IMR-90 (cell line): ENCODE measurements around the gene STX16. TPM values are rescaled to one million over a fixed set of nuclear protein-coding genes. Genes with fewer than 3 reads are reported as not detected.

Source experiments
- ATAC-seq: fragments of 200-7000 bp; cut with Tn5 transposase; 2 replicates; pipeline ENCODE4 v1.9.1; 2020; ENCODE audit warnings: low read depth, mild to moderate bottlenecking, moderate library complexity
- BruUV-seq: library from RNA; stranded (reverse); fragments of 400-500 nt; replicated peaks from 2 replicates; lab custom pipeline; 2021; lab: Mats Ljungman, UMichigan
- CTCF ChIA-PET: fragments of 300-600 bp; formaldehyde crosslinking; extraction: SDS; loops from one replicate; lab custom pipeline; 2021; ENCODE audit warnings: antibody characterized with exemption; lab: Yijun Ruan, JAX
- POLR2A ChIA-PET: fragments of 300-600 bp; sonication (Branson Sonifier 250); formaldehyde crosslinking; loops from one replicate; lab custom pipeline; 2022; ENCODE audit warnings: antibody characterized with exemption; ENCODE audit not compliant: unreplicated experiment; lab: Charles Lee
- DNase-seq: peaks from one replicate; pipeline ENCODE4 v3.0.0; 2013
- H2AFZ ChIP-seq: replicated peaks from 2 replicates; pipeline ENCODE3; 2013; ENCODE audit warnings: low read length, mild to moderate bottlenecking; ENCODE audit not compliant: poor library complexity
- H2AK5ac ChIP-seq: 2 replicates; pipeline ENCODE4 v1.6.1; 2013; ENCODE audit warnings: low read depth, low read length, inconsistent platforms
- H2AK9ac ChIP-seq: replicated peaks from 2 replicates; pipeline ENCODE3; 2013; ENCODE audit warnings: mild to moderate bottlenecking, low read depth, low read length, moderate library complexity; ENCODE audit not compliant: poor library complexity
- H2BK120ac ChIP-seq: 2 replicates; pipeline ENCODE4 v1.6.1; 2013; ENCODE audit warnings: low read depth, low read length, inconsistent platforms
- H2BK15ac ChIP-seq: 3 replicates; pipeline ENCODE4 v1.6.1; 2013; ENCODE audit warnings: low read depth, low read length, inconsistent platforms
- H2BK20ac ChIP-seq: 2 replicates; pipeline ENCODE4 v1.6.1; 2013; ENCODE audit warnings: low read depth, mild to moderate bottlenecking, inconsistent platforms, low read length, moderate library complexity
- H2BK5ac ChIP-seq: 2 replicates; pipeline ENCODE4 v1.6.1; 2013; ENCODE audit warnings: mild to moderate bottlenecking, low read depth, low read length, inconsistent platforms; ENCODE audit not compliant: poor library complexity, severe bottlenecking
- H3K14ac ChIP-seq: replicated peaks from 2 replicates; pipeline ENCODE4 v1.6.1; 2013; ENCODE audit warnings: low read depth, low read length, inconsistent platforms
- H3K18ac ChIP-seq: 2 replicates; pipeline ENCODE4 v1.6.1; 2013; ENCODE audit warnings: low read depth, low read length, control low read depth
- H3K23ac ChIP-seq: 2 replicates; pipeline ENCODE4 v1.6.1; 2013; ENCODE audit warnings: low read depth, low read length, inconsistent platforms
- H3K27ac ChIP-seq: 2 replicates; pipeline ENCODE4 v1.5.1; 2013; ENCODE audit warnings: mild to moderate bottlenecking, control low read depth, low read length; ENCODE audit not compliant: insufficient read depth
- H3K27me3 ChIP-seq: 2 replicates; pipeline ENCODE4 v1.6.1; 2013; ENCODE audit warnings: low read length; ENCODE audit not compliant: control insufficient read depth, insufficient read depth
- H3K36me3 ChIP-seq: 2 replicates; pipeline ENCODE4 v1.6.1; 2013; ENCODE audit warnings: low read length, mixed read lengths; ENCODE audit not compliant: control insufficient read depth, insufficient read depth
- H3K4ac ChIP-seq: 2 replicates; pipeline ENCODE4 v1.6.1; 2013; ENCODE audit warnings: low read depth, low read length, inconsistent platforms
- H3K4me1 ChIP-seq: 2 replicates; pipeline ENCODE4 v1.6.1; 2013; ENCODE audit warnings: low read length, mixed read lengths; ENCODE audit not compliant: control insufficient read depth, insufficient read depth
- H3K4me2 ChIP-seq: 2 replicates; pipeline ENCODE4 v1.6.1; 2013; ENCODE audit warnings: low read depth, mild to moderate bottlenecking, control low read depth, low read length, moderate library complexity
- H3K4me3 ChIP-seq: 2 replicates; pipeline ENCODE4 v1.5.1; 2013; ENCODE audit warnings: low read depth, mild to moderate bottlenecking, control low read depth, low read length, moderate library complexity; ENCODE audit not compliant: insufficient read depth
- H3K56ac ChIP-seq: 2 replicates; pipeline ENCODE4 v1.6.1; 2013; ENCODE audit warnings: low read length, inconsistent platforms; ENCODE audit not compliant: insufficient read depth; ENCODE audit errors: extremely low read depth
- H3K79me1 ChIP-seq, 2 experiments: 2 replicates each; pipeline ENCODE4 v1.6.1; 2013; ENCODE audit warnings: low read length in 2 of 2, inconsistent platforms in 1 of 2, low read depth in 1 of 2
- H3K9ac ChIP-seq: 2 replicates; pipeline ENCODE4 v1.6.1; 2013; ENCODE audit warnings: low read depth, low read length, control low read depth
- H3K9me1 ChIP-seq: 2 replicates; pipeline ENCODE4 v1.6.1; 2013; ENCODE audit warnings: low read length, inconsistent platforms; ENCODE audit not compliant: insufficient read depth
- H3K9me3 ChIP-seq: 2 replicates; pipeline ENCODE4 v1.6.1; 2013; ENCODE audit warnings: low read length; ENCODE audit not compliant: control insufficient read depth, insufficient read depth
- H4K20me1 ChIP-seq: 2 replicates; pipeline ENCODE4 v1.6.1; 2013; ENCODE audit warnings: low read length, inconsistent platforms; ENCODE audit not compliant: insufficient read depth
- H4K5ac ChIP-seq: 2 replicates; pipeline ENCODE4 v1.6.1; 2013; ENCODE audit warnings: mild to moderate bottlenecking, low read depth, low read length, control low read depth
- H4K8ac ChIP-seq, 2 experiments: 2 replicates each; pipeline ENCODE4 v1.6.1; 2013; ENCODE audit warnings: low read depth in 2 of 2, low read length in 2 of 2, control low read depth in 1 of 2, inconsistent platforms in 1 of 2
- H4K91ac ChIP-seq: 2 replicates; pipeline ENCODE4 v1.6.1; 2013; ENCODE audit warnings: low read depth, low read length, inconsistent platforms; ENCODE audit not compliant: insufficient read depth
- BHLHE40 ChIP-seq: fragments of 150-350 bp; IDR thresholded peaks from 2 replicates; pipeline ENCODE4 v1.6.1; 2016; ENCODE audit warnings: mild to moderate bottlenecking, low read depth, low read length
- CEBPB ChIP-seq: IDR thresholded peaks from 2 replicates; pipeline ENCODE4 v1.6.1; 2012; ENCODE audit warnings: low read depth, low read length, improper control_type of control experiment
- CTCF ChIP-seq: conservative IDR thresholded peaks from 2 replicates; pipeline ENCODE4 v1.5.1; 2012; ENCODE audit warnings: mild to moderate bottlenecking, low read depth, low read length, improper control_type of control experiment
- ELK1 ChIP-seq: fragments of 150-350 bp; IDR thresholded peaks from 2 replicates; pipeline ENCODE4 v1.6.1; 2016; ENCODE audit warnings: low read depth, mild to moderate bottlenecking, low read length, moderate library complexity, borderline replicate concordance
- FOS ChIP-seq: fragments of 150-350 bp; IDR thresholded peaks from 2 replicates; pipeline ENCODE4 v1.6.1; 2016; ENCODE audit warnings: low read depth, low read length
- MAFK ChIP-seq: IDR thresholded peaks from 2 replicates; pipeline ENCODE4 v1.6.1; 2012; ENCODE audit warnings: low read depth, low read length, improper control_type of control experiment
- MAZ ChIP-seq: IDR thresholded peaks from 2 replicates; pipeline ENCODE4 v1.6.1; 2012; ENCODE audit warnings: low read depth, mild to moderate bottlenecking, low read length, improper control_type of control experiment, moderate library complexity, borderline replicate concordance
- MXI1 ChIP-seq: IDR thresholded peaks from 2 replicates; pipeline ENCODE4 v1.6.1; 2012; ENCODE audit warnings: low read depth, mild to moderate bottlenecking, low read length, moderate library complexity, borderline replicate concordance
- POLR2A ChIP-seq: IDR thresholded peaks from 2 replicates; pipeline ENCODE4 v1.6.1; 2012; ENCODE audit warnings: mild to moderate bottlenecking, low read depth, low read length
- RAD21 ChIP-seq: IDR thresholded peaks from 2 replicates; pipeline ENCODE4 v1.6.1; 2012; ENCODE audit warnings: low read length, improper control_type of control experiment
- RCOR1 ChIP-seq: IDR thresholded peaks from 2 replicates; pipeline ENCODE4 v1.6.1; 2012; ENCODE audit warnings: mild to moderate bottlenecking, low read length, improper control_type of control experiment; ENCODE audit not compliant: insufficient replicate concordance
- SMC3 ChIP-seq: fragments of 150-350 bp; IDR thresholded peaks from 2 replicates; pipeline ENCODE4 v1.6.1; 2016; ENCODE audit warnings: low read depth, mild to moderate bottlenecking, antibody characterized with exemption, low read length, moderate library complexity
- WGBS, 2 experiments: methylation state at CpG; one replicate each; pipeline versions ENCODE4 v1.1.5 to v1.1.7; 2013; ENCODE audit warnings: missing lambda C conversion rate in 2 of 2; ENCODE audit not compliant: insufficient read length in 1 of 2; ENCODE audit errors: extremely low coverage in 2 of 2; 5-methylcytosine and 5-hydroxymethylcytosine counted together
- dilution Hi-C: fragments of 300-500 bp; cut with HindIII; formaldehyde crosslinking; loops from one replicate; pipeline ENCODE4 v1.14.3; 2018; ENCODE audit warnings: low sequenced_read_pairs; ENCODE audit not compliant: unreplicated experiment
- in situ Hi-C: fragments of 300-500 bp; cut with MboI; formaldehyde crosslinking; loops from 3 replicates; pipeline ENCODE4 v1.14.3; 2019; ENCODE audit warnings: low sequenced_read_pairs, inconsistent platforms, mixed read lengths
- intact Hi-C: fragments of 100-400 bp; cut with micrococcal nuclease; formaldehyde crosslinking; loops from 2 replicates; pipeline ENCODE4 v1.10.0; 2022
- polyA plus RNA-seq, 3 experiments: library from polyadenylated mRNA; depleted of rRNA; stranded (reverse); fragments of >200 nt; gene quantifications; 2 replicates each; pipeline ENCODE4 v1.2.3, GENCODE V29; 2012; ENCODE audit warnings: low replicate concordance in 1 of 3
- total RNA-seq: library from RNA; depleted of rRNA; stranded (reverse); fragments of >200 nt; gene quantifications from 2 replicates; pipeline ENCODE4 v1.2.3, GENCODE V29; 2012

Gene STX16
- total and polyA plus RNA-seq, 2 of the 4 experiments (the other 2 are of a cell fraction), result 26.9 to 58.2 TPM

- H2BK15ac ChIP-seq, result peak overlapping the region; percentile 40; the same call in 1 of the 3 replicates
- H3K4me2 ChIP-seq, result peak overlapping the region; percentile 93
- TF ChIP-seq RAD21 (no peak), MXI1 (no peak), ELK1 (no peak), CTCF (no peak), MAFK (no peak), MAZ (peak; percentile 45; the same call in 1 of the 2 replicates), SMC3 (peak; percentile 29; the same call in 1 of the 2 replicates), BHLHE40 (no peak), RCOR1 (no peak), POLR2A (no peak), FOS (no peak), CEBPB (peak; percentile 38)
- POLR2A ChIA-PET, result interaction anchor here (0.6 to 0.7 kb wide), 4 partner anchors 9 to 376 kb away, joined by 5 to 13 read pairs (median 6); no protein-coding TSS in a partner anchor
- peak; percentile 22 for ATAC-seq
- CTCF ChIA-PET, result interaction anchor here (0.6 to 0.9 kb wide), 3 partner anchors 12 to 414 kb away, joined by 3 to 8 read pairs (median 3); no protein-coding TSS in a partner anchor
- H3K23ac ChIP-seq, result peak overlapping the region; percentile 81
- peak overlapping the region; percentile 85 for H3K56ac ChIP-seq
- intact Hi-C loops, result loop anchor here (1.0 to 10.0 kb wide), 8 partner anchors 80 to 570 kb away; partner anchors contain the start of genes APCDD1L and GNAS
- H3K27me3 ChIP-seq, result no peaks in the 10 kb centered on the region
- peak overlapping the region; percentile 55 for H2BK120ac ChIP-seq
- no TSS peak for BruUV-seq
- no peaks in the 10 kb centered on the region for H3K9me1 ChIP-seq
- peak overlapping the region; percentile 87 for H3K27ac ChIP-seq
- in situ Hi-C loops, result loop anchor here (10.0 kb wide), 1 partner anchor 417 kb away; no protein-coding TSS in a partner anchor
- H2BK5ac ChIP-seq, result peak overlapping the region; percentile 83
- H3K18ac ChIP-seq, result peak overlapping the region; percentile 58
- H3K9ac ChIP-seq, result peak overlapping the region; percentile 88
- H4K5ac ChIP-seq, result peak overlapping the region; percentile 69
- dilution Hi-C loops, result loop anchor here (25.0 kb wide), 1 partner anchor 415 kb away; the partner anchor contains the start of gene ANKRD60
- H4K8ac ChIP-seq, result peak overlapping the region; percentile 70 to 96
- H3K4me3 ChIP-seq, result peak overlapping the region; percentile 78
- WGBS, 2 experiments, result 6% methylated on average over 6 of the region's 30 CpGs; no CpG with 5 or more reads in 1 of the 2 experiments
- H3K4me1 ChIP-seq, result peaks cover 11% of the 10 kb centered on the region
- peak overlapping the region; percentile 29; the same call in 1 of the 2 replicates for H2BK20ac ChIP-seq
- H4K20me1 ChIP-seq, result peaks cover 8% of the 10 kb centered on the region; the same call in 1 of the 2 replicates
- H3K36me3 ChIP-seq, result no peaks in the 10 kb centered on the region
- H2AK9ac ChIP-seq, result peak overlapping the region; percentile 98
- H2AFZ ChIP-seq, result peak overlapping the region; percentile 78
- no peaks in the 10 kb centered on the region for H3K9me3 ChIP-seq
- H3K14ac ChIP-seq, result peak overlapping the region; percentile 84
- H2AK5ac ChIP-seq, result peak overlapping the region; percentile 61
- peak; percentile 73 for DNase-seq
- peaks cover 18 to 35% of the 10 kb centered on the region in 2 experiments for H3K79me1 ChIP-seq
- H4K91ac ChIP-seq, result peak overlapping the region; percentile 85
- peak overlapping the region; percentile 93 for H3K4ac ChIP-seq
These were observed 993 bp downstream of the STX16 start for GRCh38 chr20:58651946-58652605.
